Activated CD8-positive, alpha-beta memory T cell treated with anti-CD3 and anti-CD28 coated beads, Interleukin-2, amount 50 U/mL, for 24 hours (primary cell): ENCODE results near the gene SERPINA4.
"Not testable (repeated sequence)": the region's sequence is repeated elsewhere in the genome, so short reads cannot be mapped to it uniquely, and the experiment has no call there.

ENCODE experiments used
- DNase-seq: peaks from one replicate; pipeline ENCODE4 v3.0.0-alpha.2; 2020; ENCODE audit errors: extremely low read depth

Gene SERPINA4

GRCh38 chr14:94592457-94592856, 31.2 kb downstream of the SERPINA4 start:
- DNase-seq, result no peak

- no peak for DNase-seq
Observed at GRCh38 chr14:94593376-94593748, 32.1 kb downstream of the SERPINA4 start.

GRCh38 chr14:94593749-94594431, 32.6 kb downstream of the SERPINA4 start:
- no peak for DNase-seq

- DNase-seq, result no peak
Observed at GRCh38 chr14:94594441-94594840, 33.2 kb downstream of the SERPINA4 start.

GRCh38 chr14:94595912-94596311, 34.7 kb downstream of the SERPINA4 start:
- DNase-seq, result no peak

- no peak for DNase-seq
Observed at GRCh38 chr14:94596361-94596760, 35.1 kb downstream of the SERPINA4 start.

- DNase-seq, result no peak
Observed at GRCh38 chr14:94597788-94598187, 36.5 kb downstream of the SERPINA4 start.

- no peak for DNase-seq
Observed at GRCh38 chr14:94598506-94598815, 37.2 kb downstream of the SERPINA4 start.

- DNase-seq, result no peak
Observed at GRCh38 chr14:94598816-94599655, 37.8 kb downstream of the SERPINA4 start.

- no peak for DNase-seq
Observed at GRCh38 chr14:94599656-94600004, 38.4 kb downstream of the SERPINA4 start.

GRCh38 chr14:94600148-94600545, 38.9 kb downstream of the SERPINA4 start:
- DNase-seq, result no peak

GRCh38 chr14:94601884-94602391, 40.7 kb downstream of the SERPINA4 start:
- DNase-seq, result no peak

- DNase-seq, result no peak
Observed at GRCh38 chr14:94602722-94603121, 41.5 kb downstream of the SERPINA4 start.

- DNase-seq, result no peak
Observed at GRCh38 chr14:94605361-94605760, 44.1 kb downstream of the SERPINA4 start.

GRCh38 chr14:94608966-94609365, 47.7 kb downstream of the SERPINA4 start:
- DNase-seq, result not testable (repeated sequence)

- DNase-seq, result no peak
Observed at GRCh38 chr14:94611179-94611578, 49.9 kb downstream of the SERPINA4 start.

- DNase-seq, result no peak
Observed at GRCh38 chr14:94612174-94612573, 50.9 kb downstream of the SERPINA4 start, which contains the start of gene SERPINA3. Gene SERPINA3 (plus strand): TSS chr14:94612391. CDS start chr14:94614442, 2,051 bp downstream.

- DNase-seq, result no peak
Observed at GRCh38 chr14:94612580-94613554, 51.6 kb downstream of the SERPINA4 start.

GRCh38 chr14:94613720-94614644, 52.7 kb downstream of the SERPINA4 start:
- DNase-seq, result no peak

- no peak for DNase-seq
Observed at GRCh38 chr14:94614802-94615201, 53.6 kb downstream of the SERPINA4 start.

GRCh38 chr14:94615254-94615653, 54.0 kb downstream of the SERPINA4 start:
- no peak for DNase-seq
